Adrenal gland (tissue), 12 donors: ENCODE results near the gene HNRNPUL1. TPM values are rescaled to one million over a fixed set of nuclear protein-coding genes. Genes with fewer than 3 reads are reported as not detected.

Source experiments
- DNase-seq, 7 donors: peaks; one replicate each; pipeline ENCODE4 v3.0.0-alpha.2; 2019 to 2020
- H3K27ac ChIP-seq, 5 donors: fragments of 200-600 bp; sonication (generic) in 4 of 5; 1 replicate in 3 of 5; 2 replicates in 2 of 5; pipeline versions ENCODE4 v1.5.1 to v1.8.0; 2016 to 2020; ENCODE audit warnings: mild to moderate bottlenecking in 1 of 5
- H3K27me3 ChIP-seq: fragments of 200-600 bp; 2 replicates; pipeline ENCODE4 v1.8.0; 2021
- H3K36me3 ChIP-seq, 2 donors: fragments of 200-600 bp; replicated peaks in 1 of 2; 1 replicate in 1 of 2; 2 replicates in 1 of 2; pipeline versions ENCODE4 v1.5.1 to v1.8.0; 2018 to 2022
- H3K4me1 ChIP-seq, 2 donors: fragments of 200-600 bp; replicated peaks in 1 of 2; 1 replicate in 1 of 2; 2 replicates in 1 of 2; pipeline versions ENCODE4 v1.5.1 to v1.8.0; 2018 to 2021
- H3K4me3 ChIP-seq, 4 donors: fragments of 200-600 bp; sonication (generic) in 3 of 4; one replicate each; pipeline ENCODE4 v1.5.1; 2016 to 2018
- H3K9me3 ChIP-seq, 3 donors: fragments of 200-600 bp; sonication (generic) in 1 of 3; replicated peaks in 1 of 3; 1 replicate in 2 of 3; 2 replicates in 1 of 3; pipeline versions ENCODE4 v1.5.1 to v1.8.0; 2016 to 2021
- POLR2A ChIP-seq, 2 donors: fragments of 450-650 bp; IDR thresholded peaks; one replicate each; pipeline ENCODE4 v1.6.1; 2017; ENCODE audit warnings: antibody characterized with exemption in 2 of 2, mild to moderate bottlenecking in 2 of 2, moderate library complexity in 1 of 2
- WGBS, 4 donors: extraction: QIAGEN DNeasy Blood & Tissue Kit in 2 of 4; methylation state at CpG; one replicate each; pipeline versions ENCODE4 v1.1.5 to v1.1.7; 2013 to 2017; 5-methylcytosine and 5-hydroxymethylcytosine counted together
- intact Hi-C, 2 donors: fragments of 100-400 bp; cut with DNase I; formaldehyde crosslinking; loops; one replicate each; pipeline versions ENCODE4 v1.14.1 to v1.15.0; 2022 to 2023
- polyA plus RNA-seq, 3 donors: library from polyadenylated mRNA; stranded (reverse); fragments of 200-250 nt in 2 of 3; fragments of 350-450 nt in 1 of 3; fragmentation: Illumina TruSeq in 1 of 3; extraction: RNeasy Lipid Tissue Mini Kit (QIAGEN cat#74804) in 1 of 3; gene quantifications; one replicate each; pipeline ENCODE4 v1.2.3, GENCODE V29; 2013 to 2014
- total RNA-seq, 9 donors: library from RNA; depleted of rRNA in 4 of 9; stranded (reverse); fragments of >200 nt in 4 of 9; fragments of 120-200 nt in 1 of 9; fragmentation: NEBNext Ultra II Directional in 1 of 9; extraction: Animal tissue kit (Norgen Biotek cat#: 25700) in 1 of 9; gene quantifications; one replicate each; pipeline versions ENCODE4 v1.1.0 to v1.2.4, GENCODE V29; 2013 to 2023
- TF ChIP-seq, protein P1 (sequence below), 6 experiments: fragments of 450-650 bp in 4 of 6; fragments of 200-600 bp in 2 of 6; sonication (generic) in 1 of 6; IDR thresholded peaks; 1 replicate in 5 of 6; 2 replicates in 1 of 6; pipeline versions ENCODE4 v1.5.1 to v1.8.0; 2016 to 2021; ENCODE audit warnings: antibody characterized with exemption in 6 of 6, mild to moderate bottlenecking in 2 of 6, moderate library complexity in 1 of 6
- donor health status: healthy with polysubstance abuse.
- donor health status: Bipolar disorder and iron deficiency.
- donor health status: DM: yes; HTN: yes; CAD: no.
- donor health status: DM: no; HTN: no; CAD: no.
- donor health status: DM: no; HTN: no; CAD: no.
- donor health status: DM: yes; HTN: yes; CAD: no.

The HNRNPUL1 gene
- total and polyA plus RNA-seq, 12 donors: 55.8 to 175 (median 142) TPM

- H3K4me1 ChIP-seq: peaks cover 4 to 23% of the 10 kb centered on the region in 2 donors
- H3K36me3 ChIP-seq: peaks cover 0 to 28% of the 10 kb centered on the region in 2 donors
- DNase-seq: no peak
- no peak overlapping the region for H3K4me3 ChIP-seq
- H3K27ac ChIP-seq: no peak overlapping the region
- intact Hi-C loops: no loop called here
- no peaks in the 10 kb centered on the region for H3K9me3 ChIP-seq
- H3K27me3 ChIP-seq: no peaks in the 10 kb centered on the region
- 76 to 93% (median 86%) methylated on average over 4 of the region's 4 CpGs for WGBS, 4 donors
- TF ChIP-seq, protein P1, sequence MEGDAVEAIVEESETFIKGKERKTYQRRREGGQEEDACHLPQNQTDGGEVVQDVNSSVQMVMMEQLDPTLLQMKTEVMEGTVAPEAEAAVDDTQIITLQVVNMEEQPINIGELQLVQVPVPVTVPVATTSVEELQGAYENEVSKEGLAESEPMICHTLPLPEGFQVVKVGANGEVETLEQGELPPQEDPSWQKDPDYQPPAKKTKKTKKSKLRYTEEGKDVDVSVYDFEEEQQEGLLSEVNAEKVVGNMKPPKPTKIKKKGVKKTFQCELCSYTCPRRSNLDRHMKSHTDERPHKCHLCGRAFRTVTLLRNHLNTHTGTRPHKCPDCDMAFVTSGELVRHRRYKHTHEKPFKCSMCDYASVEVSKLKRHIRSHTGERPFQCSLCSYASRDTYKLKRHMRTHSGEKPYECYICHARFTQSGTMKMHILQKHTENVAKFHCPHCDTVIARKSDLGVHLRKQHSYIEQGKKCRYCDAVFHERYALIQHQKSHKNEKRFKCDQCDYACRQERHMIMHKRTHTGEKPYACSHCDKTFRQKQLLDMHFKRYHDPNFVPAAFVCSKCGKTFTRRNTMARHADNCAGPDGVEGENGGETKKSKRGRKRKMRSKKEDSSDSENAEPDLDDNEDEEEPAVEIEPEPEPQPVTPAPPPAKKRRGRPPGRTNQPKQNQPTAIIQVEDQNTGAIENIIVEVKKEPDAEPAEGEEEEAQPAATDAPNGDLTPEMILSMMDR (IDR thresholded peaks at IDR 0.05): no peak
- TF ChIP-seq POLR2A (IDR thresholded peaks at IDR 0.05): no peak
These were observed 66.3 kb downstream of the HNRNPUL1 start for GRCh38 chr19:41330481-41330880.

GRCh38 chr19:41330946-41331678 is 66.9 kb downstream of the HNRNPUL1 start:
- TF ChIP-seq, protein P1 (IDR thresholded peaks at IDR 0.05): no peak
- intact Hi-C loops: no loop called here
- peaks cover 0 to 28% of the 10 kb centered on the region in 2 donors for H3K36me3 ChIP-seq

GRCh38 chr19:41332000-41332399 is 67.8 kb downstream of the HNRNPUL1 start:
- intact Hi-C loops: no loop called here
- H3K27me3 ChIP-seq: no peaks in the 10 kb centered on the region
- no peak overlapping the region for H3K4me3 ChIP-seq
- peaks cover 0 to 28% of the 10 kb centered on the region in 2 donors for H3K36me3 ChIP-seq
- peaks cover 0 to 8% of the 10 kb centered on the region in 2 donors for H3K4me1 ChIP-seq
- H3K27ac ChIP-seq: no peak overlapping the region
- TF ChIP-seq, protein P1 (IDR thresholded peaks at IDR 0.05): no peak
- no peak for TF ChIP-seq POLR2A (IDR thresholded peaks at IDR 0.05)
- 90 to 96% (median 93%) methylated on average over 15 to 16 of the region's 16 CpGs for WGBS, 4 donors
- no peaks in the 10 kb centered on the region for H3K9me3 ChIP-seq
- no peak for DNase-seq

More at GRCh38 chr19:41330946-41331678, 66.9 kb downstream of the HNRNPUL1 start:
- no peaks in the 10 kb centered on the region for H3K27me3 ChIP-seq
- H3K4me1 ChIP-seq: peaks cover 0 to 17% of the 10 kb centered on the region in 2 donors
- no peak overlapping the region for H3K27ac ChIP-seq
- H3K9me3 ChIP-seq: no peaks in the 10 kb centered on the region
- no peak for DNase-seq
- WGBS, 4 donors: 73 to 87% (median 77%) methylated on average over 29 to 47 of the region's 47 CpGs
- H3K4me3 ChIP-seq: no peak overlapping the region

DNA sequence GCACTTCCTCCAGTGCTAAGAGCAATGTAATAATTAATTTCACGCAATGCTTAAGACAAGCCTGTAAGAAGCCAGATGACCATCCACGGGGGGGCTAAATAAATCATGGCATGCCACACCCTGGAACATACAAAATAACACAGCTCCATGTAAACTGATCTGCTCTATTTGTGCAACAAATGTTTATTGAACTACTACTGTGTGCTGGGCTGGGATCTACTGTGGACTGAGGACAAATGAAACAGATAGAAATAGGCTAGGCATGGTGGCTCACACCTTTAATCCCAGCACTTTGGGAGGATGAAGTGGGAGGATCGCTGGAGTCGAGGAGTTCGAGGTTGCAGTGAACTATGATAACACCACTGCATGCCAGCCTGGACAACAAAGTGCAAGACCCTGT is 68.3 kb downstream of the HNRNPUL1 start:
- Histone ChIP-seq H3K36me3 (peaks cover 0 to 28% of the 10 kb centered on the region in 2 donors), H3K4me3 (no peak overlapping the region), H3K27me3 (no peaks in the 10 kb centered on the region), H3K4me1 (peaks cover 0 to 3% of the 10 kb centered on the region in 2 donors), H3K27ac (no peak overlapping the region), H3K9me3 (no peaks in the 10 kb centered on the region)
- TF ChIP-seq, protein P1 (IDR thresholded peaks at IDR 0.05): no peak
- TF ChIP-seq POLR2A (IDR thresholded peaks at IDR 0.05): no peak
- WGBS, 4 donors: 86 to 94% (median 88%) methylated on average over 5 of the region's 5 CpGs
- no peak for DNase-seq
- intact Hi-C loops: no loop called here
